G401 (cell line): ENCODE data around the gene FHL1. TPM values are rescaled to one million over a fixed set of nuclear protein-coding genes. Genes with fewer than 3 reads are reported as not detected.
"Not testable (repeated sequence)": the region's sequence is repeated elsewhere in the genome, so short reads cannot be mapped to it uniquely, and the experiment has no call there.

Experiments used
- DNase-seq: peaks from one replicate; pipeline ENCODE4 v3.0.0-alpha.2; 2015; ENCODE audit warnings: low spot score
- in situ Hi-C: cut with HindIII; loops from 2 replicates; pipeline ENCODE4 v1.10.0; 2016; ENCODE audit warnings: low sequenced_read_pairs, mixed read lengths
- total RNA-seq: library from RNA; depleted of rRNA; stranded (reverse); fragments of >200 nt; shearing (Covaris generic); gene quantifications from 2 replicates; pipeline ENCODE4 v1.2.3, GENCODE V29; 2014

Gene FHL1
- total RNA-seq, 1 experiment from 2014 or later = 5.1 TPM

- in situ Hi-C loops = no loop called here
- no peak for DNase-seq
Observed at GRCh38 chrX:136142592-136142991, 4.7 kb upstream of the FHL1 start.

GRCh38 chrX:136143711-136144110 lies 3.6 kb upstream of the FHL1 start:
- DNase-seq = no peak
- in situ Hi-C loops = no loop called here

- peak; percentile 51 for DNase-seq
- in situ Hi-C loops = no loop called here
Observed at GRCh38 chrX:136146614-136147314, 569 bp upstream of the FHL1 start.

- in situ Hi-C loops = no loop called here
- peak; percentile 14 for DNase-seq
Observed at GRCh38 chrX:136147976-136148375, 643 bp downstream of the FHL1 start.

- in situ Hi-C loops = no loop called here
- peak; percentile 33 for DNase-seq
Observed at GRCh38 chrX:136148391-136148790, 1.1 kb downstream of the FHL1 start.

- in situ Hi-C loops = no loop called here
Observed at GRCh38 chrX:136154998-136155397, 7.7 kb downstream of the FHL1 start.

GRCh38 chrX:136156560-136157117 lies 9.3 kb downstream of the FHL1 start:
- DNase-seq = no peak
- in situ Hi-C loops = no loop called here

More at GRCh38 chrX:136154998-136155397, 7.7 kb downstream of the FHL1 start:
- no peak for DNase-seq

GRCh38 chrX:136157187-136157586 lies 9.9 kb downstream of the FHL1 start:
- in situ Hi-C loops = no loop called here
- DNase-seq = no peak

GRCh38 chrX:136158685-136159084 lies 11.4 kb downstream of the FHL1 start:
- DNase-seq = no peak
- in situ Hi-C loops = no loop called here

- DNase-seq = no peak
- in situ Hi-C loops = no loop called here
Observed at GRCh38 chrX:136159611-136160025, 12.3 kb downstream of the FHL1 start.

GRCh38 chrX:136162827-136163570 lies 15.7 kb downstream of the FHL1 start:
- peak; percentile 27 for DNase-seq
- in situ Hi-C loops = no loop called here

GRCh38 chrX:136163689-136164088 lies 16.4 kb downstream of the FHL1 start:
- no peak for DNase-seq
- in situ Hi-C loops = no loop called here

GRCh38 chrX:136165406-136165805 lies 18.1 kb downstream of the FHL1 start:
- DNase-seq = no peak
- in situ Hi-C loops = no loop called here

GRCh38 chrX:136166221-136166855 lies 19.0 kb downstream of the FHL1 start:
- no peak for DNase-seq
- in situ Hi-C loops = no loop called here

GRCh38 chrX:136167989-136168388 lies 20.7 kb downstream of the FHL1 start:
- in situ Hi-C loops, DNase-seq: not testable (repeated sequence)

GRCh38 chrX:136168929-136169735 lies 21.8 kb downstream of the FHL1 start:
- peak; percentile 73 for DNase-seq
- in situ Hi-C loops = no loop called here

GRCh38 chrX:136170139-136170800 lies 22.9 kb downstream of the FHL1 start:
- DNase-seq = no peak
- in situ Hi-C loops = no loop called here

- in situ Hi-C loops = no loop called here
- no peak for DNase-seq
Observed at GRCh38 chrX:136171420-136171819, 24.1 kb downstream of the FHL1 start.

GRCh38 chrX:136176399-136176825 lies 29.1 kb downstream of the FHL1 start:
- in situ Hi-C loops = no loop called here
- DNase-seq = no peak
